HUDEP-2 (cell line): ENCODE results near the gene LEMD1.
"Not testable (repeated sequence)": the region's sequence is repeated elsewhere in the genome, so short reads cannot be mapped to it uniquely, and the experiment has no call there.

Source experiments
- DNase-seq, 76 experiments: peaks; one replicate each; lab custom pipeline; 2025; ENCODE audit not compliant: unreplicated experiment in 76 of 76; lab: John Stamatoyannopoulos, UW

LEMD1 gene

GRCh38 chr1:205382990-205383389 is 38.9 kb downstream of the LEMD1 start:
- not testable (repeated sequence) for DNase-seq

GRCh38 chr1:205382561-205382960 is 39.3 kb downstream of the LEMD1 start:
- DNase-seq: no peak

GRCh38 chr1:205381305-205381704 is 40.6 kb downstream of the LEMD1 start:
- no peak for DNase-seq

- DNase-seq: no peak
Measured at GRCh38 chr1:205380882-205381281, 41.0 kb downstream of the LEMD1 start.

GRCh38 chr1:205379056-205379455 is 42.8 kb downstream of the LEMD1 start:
- DNase-seq: no peak

- no peak for DNase-seq
Measured at GRCh38 chr1:205377355-205377754, 44.5 kb downstream of the LEMD1 start.

- DNase-seq: no peak
Measured at GRCh38 chr1:205376739-205377138, 45.1 kb downstream of the LEMD1 start.

GRCh38 chr1:205375835-205376545 is 45.9 kb downstream of the LEMD1 start:
- DNase-seq: no peak

- DNase-seq: no peak
Measured at GRCh38 chr1:205374210-205375078, 47.4 kb downstream of the LEMD1 start.

GRCh38 chr1:205373798-205374175 is 48.1 kb downstream of the LEMD1 start:
- DNase-seq: no peak

- no peak for DNase-seq
Measured at GRCh38 chr1:205373022-205373797, 48.6 kb downstream of the LEMD1 start.

- DNase-seq: no peak
Measured at GRCh38 chr1:205371871-205372660, 49.8 kb downstream of the LEMD1 start.

- DNase-seq: no peak
Measured at GRCh38 chr1:205370780-205371179, 51.1 kb downstream of the LEMD1 start.

- DNase-seq: no peak
Measured at GRCh38 chr1:205369701-205370123, 52.1 kb downstream of the LEMD1 start.

- no peak for DNase-seq
Measured at GRCh38 chr1:205368478-205368877, 53.4 kb downstream of the LEMD1 start.

GRCh38 chr1:205365945-205366463 is 55.9 kb downstream of the LEMD1 start:
- no peak for DNase-seq

- DNase-seq: not testable (repeated sequence)
Measured at GRCh38 chr1:205365086-205365485, 56.8 kb downstream of the LEMD1 start.

- DNase-seq: no peak
Measured at GRCh38 chr1:205360891-205361290, 61.0 kb downstream of the LEMD1 start.

- DNase-seq: no peak
Measured at GRCh38 chr1:205359771-205360565, 61.9 kb downstream of the LEMD1 start.
